Right lobe of liver (tissue), 4 donors: Measurements from ENCODE around the gene UBE2F.

Experiments
- POLR2A ChIP-seq: fragments of 450-650 bp; IDR thresholded peaks from one replicate; pipeline ENCODE4 v1.6.1; 2017; ENCODE audit warnings: antibody characterized with exemption, mild to moderate bottlenecking
- TF ChIP-seq, protein P1 (sequence below), 4 donors: fragments of 200-600 bp in 3 of 4; fragments of 450-650 bp in 1 of 4; IDR thresholded peaks; one replicate each; pipeline versions ENCODE4 v1.5.1 to v1.8.0; 2016 to 2022; ENCODE audit warnings: antibody characterized with exemption in 4 of 4, mild to moderate bottlenecking in 2 of 4
- donor health status: DM: no; HTN: no; CAD: no.
- donor health status: DM: no; HTN: no; CAD: no.
- donor health status: DM: no; HTN: yes; CAD: no.

DNA sequence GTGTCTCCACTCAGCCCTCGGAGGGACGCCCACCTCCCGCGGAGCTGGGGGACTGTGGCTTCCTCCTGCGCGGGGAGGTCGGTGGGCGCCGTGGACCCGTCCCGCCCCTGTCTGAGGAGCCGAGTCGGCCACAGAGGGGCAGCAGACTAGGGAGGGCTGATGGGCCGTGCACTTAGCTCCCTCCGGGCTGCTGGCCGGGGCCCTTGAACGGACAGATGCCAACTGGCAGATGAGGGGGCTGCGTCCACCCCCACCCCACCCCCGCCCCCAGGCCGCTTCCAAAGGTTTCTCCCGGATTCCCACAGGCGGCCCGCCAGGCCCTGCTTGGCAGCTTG, 10.4 kb upstream of the UBE2F start:
- no peak for TF ChIP-seq POLR2A
- TF ChIP-seq, protein P1, sequence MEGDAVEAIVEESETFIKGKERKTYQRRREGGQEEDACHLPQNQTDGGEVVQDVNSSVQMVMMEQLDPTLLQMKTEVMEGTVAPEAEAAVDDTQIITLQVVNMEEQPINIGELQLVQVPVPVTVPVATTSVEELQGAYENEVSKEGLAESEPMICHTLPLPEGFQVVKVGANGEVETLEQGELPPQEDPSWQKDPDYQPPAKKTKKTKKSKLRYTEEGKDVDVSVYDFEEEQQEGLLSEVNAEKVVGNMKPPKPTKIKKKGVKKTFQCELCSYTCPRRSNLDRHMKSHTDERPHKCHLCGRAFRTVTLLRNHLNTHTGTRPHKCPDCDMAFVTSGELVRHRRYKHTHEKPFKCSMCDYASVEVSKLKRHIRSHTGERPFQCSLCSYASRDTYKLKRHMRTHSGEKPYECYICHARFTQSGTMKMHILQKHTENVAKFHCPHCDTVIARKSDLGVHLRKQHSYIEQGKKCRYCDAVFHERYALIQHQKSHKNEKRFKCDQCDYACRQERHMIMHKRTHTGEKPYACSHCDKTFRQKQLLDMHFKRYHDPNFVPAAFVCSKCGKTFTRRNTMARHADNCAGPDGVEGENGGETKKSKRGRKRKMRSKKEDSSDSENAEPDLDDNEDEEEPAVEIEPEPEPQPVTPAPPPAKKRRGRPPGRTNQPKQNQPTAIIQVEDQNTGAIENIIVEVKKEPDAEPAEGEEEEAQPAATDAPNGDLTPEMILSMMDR (IDR thresholded peaks at IDR 0.05) = no peak
